H1 (cell line): ENCODE results near the gene OR9A2. TPM values are rescaled to one million over a fixed set of nuclear protein-coding genes. Genes with fewer than 3 reads are reported as not detected.

Experiments
- CBX5 ChIP-seq: fragments of 300-800, 300-1000 bp; sonication (generic); IDR thresholded peaks from 2 replicates; pipeline ENCODE4 v1.7.1; 2016; ENCODE audit warnings: antibody characterized with exemption, low read length, low read depth
- CHD7 ChIP-seq: fragments of 300-600 bp; sonication (generic); IDR thresholded peaks from 2 replicates; pipeline ENCODE4 v1.7.1; 2012; ENCODE audit warnings: low read length, moderate library complexity, mild to moderate bottlenecking, inconsistent platforms; ENCODE audit not compliant: insufficient replicate concordance
- EZH2 ChIP-seq: fragments of 200-600 bp; sonication (generic); IDR thresholded peaks from 2 replicates; pipeline ENCODE4 v1.7.1; 2012; ENCODE audit warnings: low read depth, mild to moderate bottlenecking, moderate library complexity, low read length, inconsistent platforms; ENCODE audit not compliant: severe bottlenecking
- HDAC6 ChIP-seq: IDR thresholded peaks from one replicate; pipeline ENCODE4 v1.7.1; 2012; ENCODE audit warnings: low read depth, mild to moderate bottlenecking, inconsistent platforms, low read length, moderate library complexity
- RBBP5 ChIP-seq: IDR thresholded peaks from 2 replicates; pipeline ENCODE4 v1.7.1; 2012; ENCODE audit warnings: low read depth, mild to moderate bottlenecking, inconsistent platforms, low read length, moderate library complexity, borderline replicate concordance
- RNF2 ChIP-seq: fragments of 200-900, 300-1000 bp; sonication (generic); IDR thresholded peaks from 2 replicates; pipeline ENCODE4 v1.7.1; 2016; ENCODE audit warnings: borderline replicate concordance, low read depth, mild to moderate bottlenecking, antibody characterized with exemption, low read length; ENCODE audit not compliant: poor library complexity, severe bottlenecking; ENCODE audit errors: missing control alignments
- SIRT6 ChIP-seq: IDR thresholded peaks from one replicate; pipeline ENCODE4 v1.7.1; 2012; ENCODE audit warnings: low read length, inconsistent platforms
- USF2 ChIP-seq: IDR thresholded peaks from 2 replicates; pipeline ENCODE4 v1.6.1; 2011; ENCODE audit warnings: low read length, improper control_type of control experiment
- polyA plus RNA-seq, 7 experiments: library from polyadenylated mRNA; depleted of rRNA in 3 of 7; stranded (reverse) in 5 of 7; unstranded in 2 of 7; fragments of >200 nt in 5 of 7; fragments of 200-250 nt in 2 of 7; gene quantifications; 1 replicate in 5 of 7; 2 replicates in 1 of 7; 4 replicates in 1 of 7; pipeline versions ENCODE4 v1.2.1 to v1.2.3, GENCODE V29; 2011 to 2013; ENCODE audit warnings: missing spikeins in 2 of 7, mixed read lengths in 2 of 7
- total RNA-seq: library from RNA; stranded (reverse); fragmentation: NEBNext Ultra II Directional; extraction: Animal tissue kit (Norgen Biotek cat#: 25700); gene quantifications from 2 replicates; pipeline ENCODE4 v1.2.1, GENCODE V29; 2021

Gene OR9A2
- total and polyA plus RNA-seq, 2 of the 8 experiments (the other 6 are each of a cell fraction or from before 2014, with no cell fraction given) = not detected

GRCh38 chr7:143074141-143074540 is 47.2 kb upstream of the OR9A2 start (continued):
- TF ChIP-seq CHD7 (no peak), CBX5 (no peak), SIRT6 (no peak), EZH2 (no peak), HDAC6 (no peak), RNF2 (no peak), RBBP5 (no peak), USF2 (no peak)
